GM21737 (cell line): Measurements from ENCODE around the gene CACNA1B.
"Not testable (repeated sequence)": the region's sequence is repeated elsewhere in the genome, so short reads cannot be mapped to it uniquely, and the experiment has no call there.

ENCODE experiments used
- ATAC-seq: cut with Tn5 transposase; IDR thresholded peaks from one replicate; pipeline ENCODE4 v1.9.1; 2021; ENCODE audit warnings: mild to moderate bottlenecking, moderate library complexity; ENCODE audit not compliant: unreplicated experiment

CACNA1B gene

DNA sequence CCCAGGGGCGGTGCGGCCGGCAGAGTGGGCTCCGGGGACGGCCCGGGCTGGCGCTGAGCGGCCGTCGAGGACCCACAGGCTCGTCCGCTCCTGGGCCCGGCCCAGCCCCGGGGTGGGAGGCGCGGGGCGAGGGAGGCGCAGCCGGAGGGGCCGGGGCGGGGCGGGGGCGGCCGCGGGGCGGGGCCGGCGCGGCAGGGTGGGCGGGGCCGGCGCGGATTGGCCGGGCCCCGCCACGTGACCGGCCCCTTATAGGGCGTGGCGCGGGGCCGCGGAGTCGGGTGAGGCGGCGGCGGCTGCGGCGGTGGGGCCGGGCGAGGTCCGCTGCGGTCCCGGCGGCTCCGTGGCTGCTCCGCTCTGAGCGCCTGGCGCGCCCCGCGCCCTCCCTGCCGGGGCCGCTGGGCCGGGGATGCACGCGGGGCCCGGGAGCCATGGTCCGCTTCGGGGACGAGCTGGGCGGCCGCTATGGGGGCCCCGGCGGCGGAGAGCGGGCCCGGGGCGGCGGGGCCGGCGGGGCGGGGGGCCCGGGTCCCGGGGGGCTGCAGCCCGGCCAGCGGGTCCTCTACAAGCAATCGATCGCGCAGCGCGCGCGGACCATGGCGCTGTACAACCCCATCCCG is at the start of gene CACNA1B:
Gene CACNA1B, plus strand, starts transcription at position 277 of the 617 bp plus-strand sequence. Its CDS starts 152 bp downstream, at position 429.
- ATAC-seq, result not testable (repeated sequence)

DNA sequence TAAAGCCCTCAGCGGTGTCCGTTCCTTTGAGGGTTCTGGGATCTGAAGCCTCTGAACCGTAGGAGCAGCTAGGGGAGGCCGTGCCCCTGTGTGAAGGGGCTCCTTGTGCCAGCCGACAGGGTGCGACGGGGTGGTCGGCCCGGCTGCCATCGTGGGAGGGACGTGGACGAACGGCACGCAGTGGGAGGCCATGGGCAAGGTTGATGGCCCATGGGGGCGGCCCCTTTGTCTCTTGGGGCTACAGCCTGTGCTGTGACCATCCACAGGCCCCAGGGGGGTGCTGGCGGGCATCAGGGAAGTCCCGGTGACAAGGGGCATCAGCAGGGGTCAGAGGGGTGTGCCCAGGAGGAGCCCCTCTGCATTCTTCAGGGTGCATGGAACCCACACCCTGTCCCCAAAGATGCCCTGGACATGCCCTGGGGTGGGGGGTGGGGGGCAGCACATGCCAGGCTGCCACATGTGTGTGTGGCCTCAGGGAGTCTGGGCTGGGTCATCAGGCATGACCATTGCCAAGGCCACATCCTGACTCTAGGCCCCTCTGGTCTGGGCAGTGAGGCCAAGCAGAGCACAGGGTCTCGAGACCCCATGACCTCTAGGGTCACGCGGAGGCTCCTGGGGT is 49.6 kb upstream of the CACNA1B start:
- ATAC-seq, result no peak

DNA sequence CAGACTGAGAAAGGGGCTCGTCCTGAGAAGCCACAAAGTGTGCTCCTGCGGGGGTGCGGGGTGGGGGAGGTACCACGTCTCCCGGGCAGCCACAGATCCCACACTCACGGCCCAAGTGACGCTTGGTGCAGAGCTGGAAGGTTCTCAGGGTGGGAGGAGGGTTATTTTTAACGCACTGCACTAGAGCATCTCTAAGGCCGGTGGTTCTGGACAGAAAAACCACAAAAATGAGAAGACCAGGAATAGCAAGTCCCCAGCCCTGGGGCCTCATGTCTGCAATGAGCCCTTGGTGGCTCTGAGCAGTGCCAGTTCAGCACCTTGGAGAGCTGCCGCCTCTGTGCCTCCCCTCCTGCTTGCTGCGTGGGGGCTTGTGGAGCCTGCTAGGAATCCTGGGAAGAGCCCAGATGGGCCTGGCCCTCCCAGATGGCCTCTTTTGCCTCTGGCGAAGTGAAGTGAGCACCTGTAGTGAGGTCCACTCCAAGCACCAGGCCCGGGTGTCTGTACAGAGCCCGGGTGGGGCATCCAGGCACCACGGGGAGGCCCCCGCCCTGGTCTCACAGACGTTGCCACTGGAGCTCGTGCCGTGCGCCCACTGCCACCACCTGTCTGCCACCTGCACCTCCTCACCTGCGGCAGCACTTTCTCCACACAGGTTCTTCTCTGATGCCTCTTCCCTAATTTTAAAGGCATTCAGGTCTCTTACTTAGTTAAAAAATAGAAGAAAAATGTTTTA is 48.9 kb upstream of the CACNA1B start:
- no peak for ATAC-seq

DNA sequence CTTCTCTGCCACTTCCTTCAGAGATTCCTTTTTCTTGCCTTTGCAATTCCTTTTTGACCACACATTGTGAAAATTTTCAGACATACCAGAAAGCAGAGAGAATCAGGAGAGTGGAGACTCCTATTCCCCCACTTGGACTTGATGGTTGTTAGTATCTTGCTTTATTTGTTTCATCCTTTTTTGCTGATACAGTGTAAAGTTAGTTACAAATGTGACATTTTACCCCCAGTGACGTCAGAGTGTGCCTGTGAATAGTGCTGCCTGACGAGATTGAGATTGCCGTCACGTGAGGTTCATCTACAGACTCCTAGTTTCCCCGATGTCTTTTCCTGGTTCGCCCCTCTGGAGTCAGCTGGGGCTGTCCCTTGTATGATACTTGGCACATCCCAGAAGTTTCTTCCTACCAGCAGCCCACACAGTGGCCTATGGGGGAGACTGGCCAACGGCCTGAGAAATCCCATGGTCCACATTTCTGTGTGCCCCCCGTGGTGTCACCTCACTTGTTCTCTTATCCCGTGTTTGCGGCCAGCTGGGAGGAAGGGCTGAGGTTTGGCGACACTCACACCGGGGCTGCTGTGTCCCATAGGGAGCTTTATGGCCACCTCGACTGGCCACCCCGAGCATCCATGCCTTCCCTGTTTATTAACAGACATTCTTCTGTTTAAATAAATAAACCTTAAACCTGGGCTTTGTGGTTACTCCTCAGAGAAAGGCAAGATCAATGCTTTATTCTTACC is 48.2 kb upstream of the CACNA1B start:
- no peak for ATAC-seq

DNA sequence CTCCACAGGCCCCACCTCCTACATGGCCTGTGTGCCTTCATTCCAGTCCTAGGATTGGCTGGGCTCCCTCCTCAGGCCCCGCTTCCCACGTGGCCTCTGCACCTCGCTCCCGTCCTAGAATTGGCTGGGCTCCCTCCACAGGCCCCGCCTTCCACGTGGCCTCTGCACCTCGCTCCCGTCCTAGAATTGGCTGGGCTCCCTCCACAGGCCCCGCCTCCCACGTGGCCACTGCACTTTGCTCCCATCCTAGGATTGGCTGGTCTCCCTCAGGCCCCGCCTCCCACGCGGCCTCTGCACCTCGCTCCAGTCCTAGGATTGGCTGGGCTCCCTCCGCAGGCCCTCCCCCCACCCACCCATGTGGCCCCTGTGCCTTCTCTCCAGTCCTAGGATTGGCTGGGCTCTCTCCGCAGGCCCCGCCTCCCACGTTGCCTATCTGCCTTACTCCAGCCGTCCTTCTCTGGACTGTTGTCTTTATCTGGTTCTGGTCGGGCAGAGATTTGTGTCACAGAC is 45.3 kb upstream of the CACNA1B start:
- ATAC-seq, result no peak

DNA sequence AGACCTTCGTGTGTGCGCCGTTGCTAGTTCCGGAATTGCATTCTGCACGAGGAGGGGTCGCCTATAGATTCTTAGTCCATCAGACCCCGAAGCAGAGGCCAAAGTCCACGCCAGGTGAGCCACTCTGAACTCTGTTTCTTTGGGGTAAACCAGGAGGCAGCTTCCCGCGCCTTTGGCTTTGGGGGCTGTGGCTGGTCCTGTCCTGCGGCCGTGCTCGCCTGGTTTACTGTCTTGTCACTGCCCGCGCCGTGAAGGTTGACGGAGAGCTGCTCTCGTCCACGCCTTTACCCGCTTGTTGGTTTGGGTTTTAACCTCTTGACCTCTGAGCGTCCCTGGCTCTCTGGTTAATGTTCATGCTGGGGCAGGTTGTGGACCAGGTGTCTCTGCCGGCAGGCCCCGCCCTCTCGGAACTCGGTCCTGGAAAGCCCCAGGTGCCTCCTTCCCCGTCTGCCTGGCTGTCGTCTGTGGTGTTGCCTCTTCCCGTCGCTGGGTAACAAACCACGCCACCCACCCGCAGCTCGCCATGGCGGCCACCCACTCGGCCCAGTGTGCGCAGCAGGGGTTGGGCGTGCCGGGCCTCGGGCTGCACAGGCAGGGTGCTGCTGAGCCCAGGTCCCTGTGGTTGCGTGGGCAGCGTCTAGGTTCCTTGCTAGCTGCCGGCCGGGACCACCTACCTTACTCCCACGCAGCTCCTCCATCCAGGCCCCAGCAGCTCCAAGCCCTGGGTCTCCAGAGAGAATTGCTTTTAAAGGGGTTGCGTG is 44.6 kb upstream of the CACNA1B start:
- ATAC-seq, result no peak

DNA sequence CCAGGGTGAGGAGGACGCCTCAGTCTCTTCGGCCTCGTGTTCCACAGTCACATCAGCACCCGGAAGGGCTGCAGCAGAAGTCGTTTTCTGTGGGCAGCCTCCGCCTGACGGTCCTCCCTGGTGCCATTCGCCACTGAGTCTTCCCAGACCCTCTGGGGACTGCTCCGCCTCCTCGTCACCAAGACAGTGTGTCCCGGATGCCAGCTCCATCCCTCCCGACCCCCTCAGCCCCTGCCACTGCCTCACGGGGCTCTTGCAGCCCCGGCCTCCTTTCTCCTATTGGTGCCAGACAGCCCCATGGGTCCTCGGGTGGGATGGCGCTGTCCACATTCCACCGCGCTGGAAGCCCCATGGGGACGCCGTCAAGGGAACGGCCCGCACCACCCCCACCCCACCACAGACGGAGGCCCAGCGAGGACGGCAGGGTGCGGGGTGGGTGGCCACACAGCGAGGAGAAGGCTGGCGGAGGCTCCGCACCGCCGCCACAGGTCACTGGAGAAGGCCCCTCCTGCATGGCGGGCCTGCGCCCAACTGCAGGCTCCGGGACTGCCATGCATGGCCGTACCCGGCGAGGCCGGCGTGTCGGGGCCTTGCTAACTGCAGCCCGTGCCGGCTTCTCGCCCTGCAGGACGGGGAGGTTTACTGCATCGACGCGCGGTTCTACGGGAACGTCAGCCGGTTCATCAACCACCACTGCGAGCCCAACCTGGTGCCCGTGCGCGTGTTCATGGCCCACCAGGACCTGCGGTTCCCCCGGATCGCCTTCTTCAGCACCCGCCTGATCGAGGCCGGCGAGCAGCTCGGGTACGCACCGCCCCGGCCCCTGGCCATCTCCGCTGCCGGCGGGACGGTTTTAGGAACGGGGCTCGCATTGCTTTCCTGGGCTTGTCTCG is 43.6 kb upstream of the CACNA1B start:
- no peak for ATAC-seq

DNA sequence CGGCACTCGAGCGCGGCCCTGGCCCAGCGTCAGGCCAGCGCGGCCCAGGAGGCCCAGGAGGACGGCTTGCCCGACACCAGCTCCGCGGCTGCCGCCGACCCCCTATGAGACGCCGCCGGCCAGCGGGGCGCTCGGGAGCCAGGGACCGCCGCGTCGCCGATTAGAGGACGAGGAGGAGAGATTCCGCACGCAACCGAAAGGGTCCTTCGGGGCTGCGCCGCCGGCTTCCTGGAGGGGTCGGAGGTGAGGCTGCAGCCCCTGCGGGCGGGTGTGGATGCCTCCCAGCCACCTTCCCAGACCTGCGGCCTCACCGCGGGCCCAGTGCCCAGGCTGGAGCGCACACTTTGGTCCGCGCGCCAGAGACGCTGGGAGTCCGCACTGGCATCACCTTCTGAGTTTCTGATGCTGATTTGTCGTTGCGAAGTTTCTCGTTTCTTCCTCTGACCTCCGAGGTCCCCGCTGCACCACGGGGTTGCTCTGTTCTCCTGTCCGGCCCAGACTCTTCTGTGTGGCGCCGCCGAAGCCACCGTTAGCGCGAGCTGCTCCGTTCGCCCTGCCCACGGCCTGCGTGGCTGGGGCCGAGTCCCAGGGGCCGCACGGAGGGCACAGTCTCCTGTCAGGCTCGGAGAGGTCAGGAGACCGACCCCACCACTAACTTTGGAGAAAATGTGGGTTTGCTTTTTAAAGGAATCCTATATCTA is 42.6 kb upstream of the CACNA1B start:
- no peak for ATAC-seq

DNA sequence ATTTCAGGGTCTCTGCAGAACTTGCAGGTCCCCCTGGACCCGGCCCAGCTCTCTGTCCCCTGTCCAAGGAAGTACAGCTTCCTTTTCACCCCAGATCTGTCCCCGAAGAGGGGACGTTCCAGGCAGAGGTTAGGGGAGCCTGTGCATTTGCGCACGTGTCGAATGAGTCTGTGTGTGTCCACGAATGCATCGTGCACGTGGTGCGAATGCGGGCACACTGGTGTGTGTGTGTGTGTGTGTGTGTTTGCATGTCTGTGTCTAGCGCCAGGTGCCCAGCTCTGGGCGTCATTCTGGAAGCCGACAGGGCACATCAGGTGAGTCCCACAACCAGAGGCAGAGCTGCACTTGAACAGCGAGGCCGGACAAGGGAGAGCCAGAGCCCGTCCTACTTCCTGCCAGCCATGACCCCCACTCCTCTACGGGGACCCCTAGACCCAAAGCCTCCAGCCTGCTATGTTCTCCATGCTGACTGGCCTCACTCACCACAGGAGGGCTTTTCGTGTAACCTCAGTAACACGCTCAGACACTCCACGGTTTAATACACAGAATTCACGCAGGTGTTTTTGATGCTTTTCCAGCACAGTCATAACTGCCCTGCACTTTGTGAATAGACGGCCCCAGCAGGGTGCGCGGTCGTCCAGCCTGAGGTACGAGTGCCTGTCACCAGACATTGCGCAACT is 41.3 kb upstream of the CACNA1B start:
- no peak for ATAC-seq

DNA sequence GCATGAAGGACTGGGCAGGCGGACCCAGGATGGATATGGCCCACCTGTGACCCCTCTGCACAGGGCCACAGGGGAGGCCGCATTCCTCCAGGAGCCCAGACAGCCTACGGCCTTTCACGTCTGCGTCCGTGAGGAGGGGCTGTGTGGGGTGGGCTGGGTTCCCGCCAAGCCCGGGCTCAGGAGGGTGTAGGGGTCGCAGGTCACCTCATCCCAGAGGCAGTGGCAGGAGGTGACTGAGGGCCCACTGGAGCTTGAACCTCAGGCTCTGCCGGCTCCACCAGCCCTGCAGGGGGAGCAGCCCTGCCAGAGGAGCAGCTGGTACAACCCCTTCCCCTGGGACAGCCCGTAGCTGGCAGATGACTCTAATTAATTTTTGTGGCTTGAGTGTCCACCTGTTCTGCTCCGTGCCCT is 40.7 kb upstream of the CACNA1B start:
- no peak for ATAC-seq

DNA sequence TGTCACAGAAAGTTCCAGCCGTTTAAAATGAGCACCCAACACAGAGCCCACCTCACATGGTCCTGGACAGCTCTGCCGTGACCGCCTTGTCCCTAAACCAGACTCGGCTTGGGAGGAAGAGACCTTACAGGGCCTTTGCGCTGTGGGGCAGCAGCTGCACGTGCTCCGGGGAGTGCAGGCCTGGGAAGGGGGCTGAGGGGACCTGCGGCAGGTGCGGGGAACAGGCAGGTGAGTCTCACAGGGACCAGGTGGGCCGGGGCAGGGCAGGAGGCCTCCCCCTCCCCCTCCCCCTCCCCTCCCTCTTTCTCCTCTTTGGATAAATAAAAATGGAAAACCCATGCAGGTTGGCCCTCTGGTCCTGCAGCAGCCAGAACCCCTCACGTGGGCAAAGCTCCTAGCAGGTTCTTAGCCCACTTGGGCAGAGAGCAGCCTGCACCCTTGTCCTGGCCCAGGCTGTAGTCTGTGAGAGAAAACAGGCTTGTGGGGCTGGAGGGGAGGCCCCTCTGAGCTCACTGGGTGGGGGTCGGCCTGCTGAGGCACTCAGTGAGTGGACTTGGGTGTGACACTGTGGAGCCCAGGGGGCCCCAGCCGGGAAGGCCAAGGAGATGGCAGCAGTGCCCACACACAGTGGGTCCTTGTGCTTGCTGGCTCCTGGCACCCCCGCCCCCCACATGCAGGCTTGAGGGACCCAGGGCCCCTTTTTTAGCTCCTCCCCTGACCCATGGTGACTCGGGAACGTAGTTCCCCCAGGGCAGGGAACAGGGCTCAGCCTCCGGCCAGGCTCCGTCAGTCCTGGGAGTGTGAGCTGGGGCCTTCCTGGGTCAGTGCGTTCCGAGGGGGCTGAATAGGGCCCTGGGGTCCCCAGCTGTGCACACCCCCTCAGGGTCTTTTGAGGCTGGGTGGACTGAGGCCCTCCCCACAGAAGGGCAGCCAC is 40.0 kb upstream of the CACNA1B start:
- no peak for ATAC-seq

DNA sequence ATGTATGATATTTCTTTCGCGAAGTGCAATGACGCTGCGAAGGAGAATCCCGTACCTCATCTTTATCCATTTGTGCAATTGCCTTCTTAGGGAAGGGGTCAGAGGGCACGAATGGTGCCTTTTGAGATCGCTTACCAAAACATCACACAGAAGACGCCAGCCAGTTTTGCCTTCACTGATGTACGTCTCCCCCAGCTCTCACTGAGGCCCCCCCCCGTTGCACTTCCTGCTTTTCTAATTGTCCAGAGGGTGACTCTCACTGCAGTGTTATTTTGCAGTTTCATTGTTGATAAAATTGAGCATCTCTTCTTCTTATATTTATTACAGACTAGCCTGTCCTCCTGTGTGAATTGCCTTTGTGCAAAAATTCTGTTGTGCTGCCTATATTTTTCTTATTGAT is 39.0 kb upstream of the CACNA1B start:
- no peak for ATAC-seq

DNA sequence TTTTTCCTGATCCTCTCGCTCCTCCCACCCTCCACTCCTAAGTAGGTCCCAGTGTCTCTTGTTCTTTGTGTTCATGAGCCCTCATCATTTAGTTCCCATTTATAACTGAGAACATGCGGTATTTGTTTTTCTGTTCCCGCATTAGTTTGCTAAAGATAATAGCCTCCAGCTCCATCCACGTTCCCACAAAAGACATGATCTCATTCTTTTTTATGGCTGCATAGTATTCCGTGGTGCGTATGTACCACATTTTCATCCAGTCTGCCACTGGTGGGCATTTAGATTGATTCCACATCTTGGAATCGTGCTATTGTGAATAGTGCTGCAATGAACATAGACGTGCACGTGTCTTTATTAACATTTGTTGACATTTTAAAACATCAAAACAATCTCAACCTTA is 34.2 kb upstream of the CACNA1B start:
- ATAC-seq, result no peak

DNA sequence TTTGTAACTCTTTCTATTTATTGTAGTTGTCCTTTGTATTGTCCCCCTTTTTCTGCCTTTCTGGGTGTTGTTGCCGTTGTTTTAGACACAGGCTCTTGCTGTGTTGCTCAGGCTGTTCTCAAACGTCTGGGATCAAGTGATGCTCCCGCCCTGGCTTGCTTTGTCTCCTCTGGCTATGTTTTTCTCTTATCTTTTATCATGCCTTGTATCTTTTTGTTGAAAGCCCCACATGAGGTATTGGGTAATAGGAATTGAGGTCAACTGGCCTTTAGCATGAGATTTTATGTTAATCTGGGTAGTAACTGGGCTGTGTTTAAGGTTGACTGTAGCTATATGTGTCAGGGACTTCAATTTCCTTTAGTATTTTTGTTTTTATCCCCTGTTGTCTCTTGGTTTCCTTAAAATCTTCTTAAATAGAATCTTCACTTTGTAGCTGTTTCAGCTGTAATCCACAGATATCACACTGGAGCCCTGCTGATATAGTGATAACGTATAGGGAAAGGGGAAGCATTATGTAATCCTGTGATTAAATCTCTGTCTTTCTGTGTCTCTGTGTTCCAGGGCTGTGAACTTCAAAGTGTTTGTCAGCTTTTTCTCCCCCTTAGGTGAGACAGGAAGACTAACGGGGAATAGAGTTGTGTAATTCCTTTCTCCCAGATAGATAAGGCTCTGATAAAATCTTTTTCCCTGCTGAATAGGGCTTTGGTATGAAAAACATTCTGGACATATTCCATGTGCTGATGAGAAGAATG is 25.9 kb upstream of the CACNA1B start:
- ATAC-seq, result no peak

DNA sequence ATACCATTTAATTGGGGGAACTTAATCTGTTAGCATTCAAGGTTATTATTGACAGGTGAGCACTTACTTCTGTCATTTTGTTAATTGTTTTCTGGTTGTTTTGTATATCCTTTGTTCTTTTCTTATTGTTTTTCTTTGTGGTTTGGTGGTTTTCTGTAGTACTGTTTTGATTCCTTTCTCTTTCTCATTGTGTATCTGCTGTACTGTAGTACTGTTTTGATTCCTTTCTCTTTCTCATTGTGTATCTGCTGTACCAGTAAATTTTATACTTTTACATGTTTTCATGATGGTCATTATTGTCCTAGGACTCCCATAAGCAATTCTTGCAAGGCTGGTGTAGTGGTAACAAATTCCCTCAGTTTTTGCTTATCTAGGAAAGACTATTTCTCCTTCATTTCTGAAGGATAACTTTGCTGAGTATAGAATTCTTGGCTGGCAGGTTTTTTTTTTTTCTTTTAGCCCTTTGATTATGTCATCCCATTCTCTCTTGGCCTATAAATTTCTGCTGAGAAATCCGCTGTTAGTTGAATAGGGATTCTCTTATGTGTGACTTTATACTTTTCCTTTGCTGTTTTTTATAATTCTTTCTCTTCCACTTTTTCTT is 24.1 kb upstream of the CACNA1B start:
- ATAC-seq, result no peak

DNA sequence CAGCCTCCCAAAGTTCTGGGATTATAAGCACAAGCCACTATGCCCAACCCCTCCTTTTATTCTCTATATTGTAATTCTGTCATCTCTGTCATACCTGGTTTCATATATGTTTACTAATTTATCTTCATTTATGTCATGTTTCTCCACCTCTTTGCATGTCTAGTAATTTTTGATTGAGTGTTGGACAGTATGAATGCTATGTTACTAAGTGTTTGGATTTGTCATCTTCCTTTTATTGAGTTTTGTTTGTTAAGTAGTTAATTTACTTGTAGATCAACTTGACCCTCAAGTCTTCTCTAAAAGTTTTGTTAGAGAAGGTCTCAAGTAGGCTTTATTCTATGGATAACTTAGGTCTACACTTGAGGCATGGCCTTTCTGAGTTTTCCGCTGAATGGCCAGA is 17.2 kb upstream of the CACNA1B start:
- no peak for ATAC-seq
